Activated CD8-positive, alpha-beta memory T cell treated with anti-CD3 and anti-CD28 coated beads for 1 hour (primary cell): ENCODE measurements around the gene STN1.

Experiments used
- DNase-seq, 2 donors: peaks; one replicate each; pipeline ENCODE4 v3.0.0-alpha.2; 2020; ENCODE audit warnings: low read depth in 1 of 2; ENCODE audit errors: extremely low read depth in 1 of 2

STN1 gene

GRCh38 chr10:103895411-103896186 lies 22.4 kb downstream of the STN1 start:
- no peak for DNase-seq

DNA sequence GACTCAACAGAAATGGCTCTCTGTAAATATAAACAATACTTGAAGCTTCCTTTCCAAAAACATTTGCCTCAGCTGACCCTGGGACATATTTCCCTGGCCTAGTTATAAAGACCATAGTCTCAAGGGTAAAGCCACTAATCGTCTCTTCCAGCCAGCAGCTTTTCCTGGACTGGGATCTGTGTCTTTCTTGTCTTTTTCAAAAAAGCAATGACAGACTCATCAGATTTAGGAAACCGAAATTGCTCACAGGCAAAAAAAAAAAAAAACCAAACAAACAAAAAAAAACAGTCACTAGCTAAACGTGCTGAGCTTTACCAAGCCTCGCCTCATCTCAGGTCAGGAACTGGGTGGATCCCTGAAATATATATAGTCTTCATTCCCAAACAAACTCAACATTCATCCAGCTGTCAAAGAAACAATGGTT lies 23.5 kb downstream of the STN1 start:
- no peak for DNase-seq

GRCh38 chr10:103893817-103894216 lies 24.2 kb downstream of the STN1 start:
- DNase-seq: no peak

DNA sequence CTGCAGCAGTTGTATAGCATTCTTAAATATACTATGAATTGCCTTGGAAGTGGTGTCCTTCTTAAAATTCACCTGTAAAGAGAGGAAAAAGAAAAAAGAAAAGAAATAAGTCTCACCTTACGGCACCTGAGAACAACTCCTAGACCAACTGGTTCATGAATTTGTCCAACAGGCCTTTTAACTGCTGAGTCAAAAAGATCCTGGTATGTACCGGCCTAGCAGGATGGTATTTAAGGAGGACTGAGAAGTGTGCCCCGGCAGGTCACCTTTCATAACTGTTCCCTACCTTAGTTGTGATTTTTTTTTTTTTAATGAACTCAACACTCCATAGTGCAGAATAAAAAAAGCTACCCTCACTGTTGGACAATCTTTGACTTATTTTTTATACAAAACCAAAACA lies 25.8 kb downstream of the STN1 start:
- DNase-seq: no peak

GRCh38 chr10:103890688-103891087 lies 27.3 kb downstream of the STN1 start:
- no peak for DNase-seq

DNA sequence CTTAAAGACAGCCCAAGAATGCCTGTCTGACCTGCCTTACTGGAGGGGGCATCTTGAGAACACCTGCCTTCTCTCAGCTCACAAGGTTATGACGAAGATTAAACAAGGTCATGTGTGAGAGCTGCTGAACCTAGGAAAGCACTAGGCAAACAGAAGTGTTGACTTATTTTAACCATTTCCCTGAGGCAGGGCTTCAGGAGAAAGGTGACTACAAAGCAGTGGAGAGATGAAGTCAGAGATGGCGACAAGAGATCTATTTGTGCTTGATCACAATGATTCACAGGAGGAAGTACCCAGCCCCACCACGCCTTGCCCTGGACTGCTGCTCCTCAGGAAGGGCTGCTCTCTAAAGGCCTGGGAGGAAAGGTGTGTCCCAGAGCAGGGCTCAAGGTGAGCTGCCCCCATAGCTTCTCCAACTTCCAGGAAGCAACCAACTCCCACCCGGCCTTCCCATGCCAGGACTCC lies 27.8 kb downstream of the STN1 start:
- no peak for DNase-seq

- DNase-seq: no peak
These were observed 28.8 kb downstream of the STN1 start for GRCh38 chr10:103889121-103889720.

DNA sequence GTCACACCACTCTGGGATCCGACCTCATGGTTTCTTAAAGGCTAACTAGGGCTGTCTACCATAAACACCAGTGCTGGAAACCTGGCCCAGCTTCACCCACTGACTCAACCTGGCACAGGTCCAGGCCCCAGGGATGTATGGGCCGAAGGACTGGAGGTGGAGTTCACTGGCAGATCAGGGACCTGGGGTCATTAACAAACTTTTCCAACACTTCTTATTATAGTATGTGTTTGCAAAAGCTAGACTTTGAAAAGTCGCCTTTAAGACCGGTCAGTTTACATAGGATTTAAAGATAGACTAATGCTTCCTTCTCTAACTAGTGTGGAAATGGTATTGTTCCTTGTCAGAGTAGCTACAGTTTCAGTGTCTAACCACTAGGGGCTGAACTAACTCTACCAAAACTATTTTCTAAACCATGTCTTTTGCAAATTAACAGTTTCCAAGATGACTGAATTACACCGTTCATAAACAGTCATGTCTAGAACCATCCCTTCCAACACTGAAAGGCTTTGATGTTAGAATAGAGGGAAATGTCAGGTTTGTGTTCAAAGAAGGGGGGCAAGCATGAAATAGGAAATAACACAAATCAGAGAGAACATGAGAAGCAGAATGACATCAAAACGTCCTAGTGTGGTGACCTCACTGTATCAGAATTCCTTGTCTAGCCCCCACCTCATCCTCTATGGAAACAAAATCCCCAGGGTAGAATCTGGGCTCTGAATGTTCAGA lies 29.7 kb downstream of the STN1 start:
- DNase-seq: no peak

- no peak for DNase-seq
These were observed 32.4 kb downstream of the STN1 start for GRCh38 chr10:103885617-103886016.

- DNase-seq: no peak
These were observed 33.3 kb downstream of the STN1 start for GRCh38 chr10:103884681-103885139.

DNA sequence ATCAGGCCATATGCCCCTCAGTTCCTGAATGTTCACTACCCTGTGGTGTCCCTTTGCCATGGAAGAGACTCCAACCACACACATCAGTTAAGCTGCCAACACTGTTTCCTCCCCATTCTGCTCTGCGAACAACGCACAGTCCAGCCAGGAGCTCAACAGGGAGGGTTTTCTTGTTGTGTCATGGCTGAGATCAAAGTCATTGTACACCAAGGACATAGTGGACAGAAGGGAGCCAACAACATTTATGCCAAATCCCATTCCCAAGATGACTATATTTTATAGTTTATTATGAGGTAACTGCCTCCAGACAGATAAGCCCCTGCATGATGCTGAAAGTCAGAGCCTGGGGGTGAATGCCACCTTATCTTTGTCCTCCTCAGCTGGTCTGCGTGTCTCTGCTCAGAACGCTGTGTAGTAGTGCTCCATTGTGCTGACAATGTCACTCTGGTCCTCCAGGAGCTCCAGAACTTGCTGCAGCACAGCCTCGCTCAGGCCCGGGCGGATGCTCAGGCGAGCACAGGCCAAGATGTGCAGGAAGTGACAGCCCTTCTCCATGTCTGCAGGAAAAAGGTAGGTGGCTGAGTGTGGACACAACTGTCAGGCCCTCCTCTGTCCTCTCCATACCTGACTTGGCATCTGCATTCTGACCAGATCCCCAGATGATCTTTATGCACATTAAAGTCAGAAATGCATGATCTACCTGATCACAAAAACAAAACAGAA lies 35.5 kb downstream of the STN1 start:
- no peak for DNase-seq

- DNase-seq: no peak
These were observed 36.3 kb downstream of the STN1 start for GRCh38 chr10:103881416-103882284.

DNA sequence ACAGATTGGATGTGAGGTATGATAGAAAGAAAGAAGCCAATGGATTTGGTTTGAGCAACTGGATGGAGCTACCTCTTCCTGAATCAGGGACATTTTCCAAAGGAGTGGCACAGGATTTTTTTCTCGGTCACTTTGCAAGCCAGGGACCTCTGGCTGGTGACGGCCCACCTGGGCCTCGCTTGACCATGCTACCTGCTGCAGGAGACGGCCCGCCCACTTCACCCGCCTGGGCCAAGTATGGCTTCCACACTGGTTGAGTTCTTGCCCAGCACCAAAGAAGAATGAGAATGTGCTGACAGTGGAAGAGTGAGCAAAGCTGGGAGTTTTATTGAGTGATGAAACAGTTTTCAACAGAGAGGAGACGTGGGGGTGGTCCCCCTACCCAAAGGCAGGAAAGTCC lies 38.2 kb downstream of the STN1 start:
- no peak for DNase-seq

DNA sequence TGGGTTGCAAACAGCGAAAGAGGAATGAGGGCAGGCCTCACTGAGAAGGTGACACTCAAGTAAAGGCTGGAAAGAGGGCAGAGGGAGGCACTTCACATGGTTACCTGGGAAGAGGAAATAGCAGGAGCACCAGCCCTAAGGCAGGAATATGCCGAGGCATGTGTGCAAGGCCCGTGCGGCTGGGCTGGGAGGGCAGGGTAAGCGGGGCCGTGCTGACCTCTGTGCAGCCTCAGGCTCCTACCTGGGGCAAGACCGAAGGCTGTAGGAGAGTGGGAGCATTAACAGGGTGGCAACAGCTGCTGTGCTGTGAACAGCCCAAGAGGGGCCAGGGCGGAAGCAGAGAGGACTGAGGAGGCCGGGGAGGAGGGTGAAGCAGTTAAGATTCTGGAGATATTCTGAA lies 38.6 kb downstream of the STN1 start:
- no peak for DNase-seq

GRCh38 chr10:103877861-103878260 lies 40.1 kb downstream of the STN1 start:
- no peak for DNase-seq

GRCh38 chr10:103876155-103876554 lies 41.8 kb downstream of the STN1 start:
- no peak for DNase-seq

DNA sequence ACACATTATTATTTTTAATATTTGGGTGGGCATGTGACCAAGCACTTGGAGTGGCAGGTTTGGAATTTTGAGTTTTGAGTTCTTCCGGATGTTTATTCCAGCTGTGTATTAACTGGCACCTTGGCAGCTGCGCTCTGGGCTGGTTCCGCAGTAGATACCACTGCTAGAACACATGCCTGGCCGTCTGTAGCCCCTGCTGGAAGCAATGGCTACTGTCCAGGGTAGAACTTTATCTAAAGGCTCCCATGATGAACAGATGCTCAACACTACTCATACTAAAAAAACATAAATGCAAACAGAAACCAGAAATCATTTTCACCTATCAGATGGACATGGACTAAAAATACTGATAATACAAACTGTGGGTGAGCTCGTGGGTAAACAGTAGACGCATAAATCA lies 43.3 kb downstream of the STN1 start:
- DNase-seq: no peak

DNA sequence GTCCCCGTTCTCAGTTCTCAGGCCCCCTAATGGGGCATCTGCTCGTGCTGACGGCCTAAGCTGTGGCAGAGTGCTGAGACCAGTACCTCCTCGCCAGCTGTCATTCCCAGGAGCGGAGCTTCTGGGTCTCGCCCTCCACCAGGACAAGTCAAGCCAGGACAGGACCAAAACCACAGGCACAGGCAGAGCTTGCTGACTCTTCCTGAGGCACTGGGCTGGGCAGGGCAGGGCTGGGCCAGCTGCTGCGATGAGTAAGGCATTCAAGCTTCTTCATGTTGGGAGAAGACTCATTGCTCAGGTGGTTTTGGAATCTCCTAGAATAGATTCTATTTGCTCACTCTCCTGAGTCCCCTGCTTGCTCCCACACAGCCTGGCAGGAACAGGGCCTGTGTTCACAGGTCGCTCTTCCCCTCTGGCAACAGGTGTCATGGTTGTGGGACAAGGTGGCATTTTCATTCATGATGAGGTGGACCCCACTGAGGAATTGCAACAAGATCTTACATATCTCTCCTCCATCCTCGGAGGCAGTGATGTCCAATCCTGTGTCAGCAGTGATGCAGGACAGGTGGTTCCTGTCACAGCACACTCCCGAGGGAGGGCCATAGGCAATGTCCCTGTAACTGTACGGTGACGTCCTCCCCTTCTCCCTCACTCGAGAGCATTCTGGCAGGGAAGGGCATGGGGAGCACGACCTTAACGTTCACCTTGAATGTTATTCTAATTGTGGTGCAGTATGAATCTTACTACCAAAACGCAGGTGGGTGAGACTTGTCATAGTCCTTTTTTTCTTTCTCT lies 45.6 kb downstream of the STN1 start:
- DNase-seq: no peak

GRCh38 chr10:103871006-103871405 lies 47.0 kb downstream of the STN1 start:
- DNase-seq: no peak
